Neural progenitor cell (in vitro differentiated cells): ENCODE measurements around the gene GSE1. TPM values are rescaled to one million over a fixed set of nuclear protein-coding genes. Genes with fewer than 3 reads are reported as not detected.

Experiments
- DNase-seq: peaks from one replicate; pipeline ENCODE4 v3.0.0-alpha.2; 2016; ENCODE audit warnings: low spot score
- H2AFZ ChIP-seq: fragments of 200-600 bp; sonication (generic); replicated peaks from 2 replicates; pipeline ENCODE4 v1.6.1; 2016; ENCODE audit warnings: antibody characterized with exemption
- H3F3A ChIP-seq: fragments of 200-600 bp; sonication (generic); 2 replicates; pipeline ENCODE4 v1.6.1; 2016; ENCODE audit warnings: antibody characterized with exemption, low read depth
- H3K27ac ChIP-seq: fragments of 200-600 bp; sonication (generic); 2 replicates; pipeline ENCODE4 v1.5.1; 2016; ENCODE audit warnings: mild to moderate bottlenecking
- H3K27me3 ChIP-seq: fragments of 200-600 bp; sonication (generic); 2 replicates; pipeline ENCODE4 v1.6.1; 2016; ENCODE audit warnings: mild to moderate bottlenecking, moderate library complexity
- H3K36me3 ChIP-seq: fragments of 200-600 bp; sonication (generic); 2 replicates; pipeline ENCODE4 v1.5.1; 2016
- H3K4me1 ChIP-seq: fragments of 200-600 bp; sonication (generic); 2 replicates; pipeline ENCODE4 v1.6.1; 2016; ENCODE audit warnings: mixed run types
- H3K4me2 ChIP-seq: fragments of 200-600 bp; sonication (generic); 2 replicates; pipeline ENCODE4 v1.6.1; 2016
- H3K4me3 ChIP-seq: fragments of 200-600 bp; sonication (generic); 2 replicates; pipeline ENCODE4 v1.5.1; 2016
- H3K79me2 ChIP-seq: fragments of 200-600 bp; sonication (generic); 2 replicates; pipeline ENCODE4 v1.6.1; 2016; ENCODE audit warnings: low read depth
- H3K9ac ChIP-seq: fragments of 200-600 bp; sonication (generic); 2 replicates; pipeline ENCODE4 v1.6.1; 2016
- H3K9me3 ChIP-seq: fragments of 200-600 bp; sonication (generic); 2 replicates; pipeline ENCODE4 v1.5.1; 2016; ENCODE audit warnings: low read depth
- H4K20me1 ChIP-seq: fragments of 200-600 bp; sonication (generic); 2 replicates; pipeline ENCODE4 v1.6.1; 2016; ENCODE audit warnings: low read depth
- H3K27ac Mint-ChIP-seq: 3 replicates; pipeline ENCODE4 v1.8.0; 2021; ENCODE audit warnings: mixed read lengths
- H3K27me3 Mint-ChIP-seq: 2 replicates; pipeline ENCODE4 v1.8.0; 2022; ENCODE audit warnings: low read depth, mild to moderate bottlenecking, inconsistent platforms, moderate library complexity, mixed read lengths; ENCODE audit not compliant: insufficient read depth
- H3K36me3 Mint-ChIP-seq: 3 replicates; pipeline ENCODE4 v1.8.0; 2021; ENCODE audit warnings: mixed read lengths
- H3K4me1 Mint-ChIP-seq: 3 replicates; pipeline ENCODE4 v1.8.0; 2021; ENCODE audit warnings: mixed read lengths
- H3K4me3 Mint-ChIP-seq: 3 replicates; pipeline ENCODE4 v1.8.0; 2021; ENCODE audit warnings: mild to moderate bottlenecking, moderate library complexity, mixed read lengths
- H3K9me3 Mint-ChIP-seq: 3 replicates; pipeline ENCODE4 v1.8.0; 2020; ENCODE audit warnings: mixed read lengths
- CTCF ChIP-seq: fragments of 200-600 bp; sonication (generic); IDR thresholded peaks from 2 replicates; pipeline ENCODE4 v1.5.1; 2017; ENCODE audit warnings: antibody characterized with exemption, mild to moderate bottlenecking
- EZH2 ChIP-seq: fragments of 200-600 bp; sonication (generic); IDR thresholded peaks from 2 replicates; pipeline ENCODE4 v1.6.1; 2017; ENCODE audit warnings: antibody characterized with exemption, mild to moderate bottlenecking, moderate library complexity
- EZH2phosphoT487 ChIP-seq: fragments of 200-600 bp; sonication (generic); IDR thresholded peaks from 2 replicates; pipeline ENCODE4 v1.6.1; 2017; ENCODE audit warnings: antibody characterized with exemption
- small RNA-seq: library from RNA; depleted of rRNA; stranded (forward); fragments of <200 nt; gene quantifications from one replicate; pipeline ENCODE3, GENCODE V24; 2015
- total RNA-seq: library from RNA; depleted of rRNA; stranded (reverse); fragments of >200 nt; gene quantifications from 2 replicates; pipeline ENCODE4 v1.2.3, GENCODE V29; 2015; ENCODE audit warnings: low replicate concordance

GSE1 gene
- total RNA-seq, 1 donor from 2014 or later = 7.7 TPM

GRCh38 chr16:85720302-85720637 is 107.1 kb downstream of the GSE1 start:
- no peaks in the 10 kb centered on the region for H3K36me3 ChIP-seq
- Mint-ChIP-seq H3K27me3 (peaks cover 12% of the 10 kb centered on the region), H3K4me3 (no peak overlapping the region), H3K27ac (no peak overlapping the region), H3K9me3 (no peaks in the 10 kb centered on the region), H3K4me1 (peaks cover 38% of the 10 kb centered on the region), H3K36me3 (no peaks in the 10 kb centered on the region)
- no peak for TF ChIP-seq CTCF
- no peak for TF ChIP-seq EZH2
- TF ChIP-seq EZH2phosphoT487 = no peak
- peaks cover 25% of the 10 kb centered on the region for H3K4me1 ChIP-seq
- no peaks in the 10 kb centered on the region for H3K79me2 ChIP-seq
- H4K20me1 ChIP-seq = no peaks in the 10 kb centered on the region
- H3K9me3 ChIP-seq = no peaks in the 10 kb centered on the region
- H3K4me3 ChIP-seq = no peak overlapping the region
- H3K4me2 ChIP-seq = no peak overlapping the region
- H2AFZ ChIP-seq = no peak overlapping the region
- no peak overlapping the region for H3K9ac ChIP-seq
- H3K27ac ChIP-seq = no peak overlapping the region
- DNase-seq = no peak
- peaks cover 8% of the 10 kb centered on the region for H3K27me3 ChIP-seq
- H3F3A ChIP-seq = peaks cover 25% of the 10 kb centered on the region

DNA sequence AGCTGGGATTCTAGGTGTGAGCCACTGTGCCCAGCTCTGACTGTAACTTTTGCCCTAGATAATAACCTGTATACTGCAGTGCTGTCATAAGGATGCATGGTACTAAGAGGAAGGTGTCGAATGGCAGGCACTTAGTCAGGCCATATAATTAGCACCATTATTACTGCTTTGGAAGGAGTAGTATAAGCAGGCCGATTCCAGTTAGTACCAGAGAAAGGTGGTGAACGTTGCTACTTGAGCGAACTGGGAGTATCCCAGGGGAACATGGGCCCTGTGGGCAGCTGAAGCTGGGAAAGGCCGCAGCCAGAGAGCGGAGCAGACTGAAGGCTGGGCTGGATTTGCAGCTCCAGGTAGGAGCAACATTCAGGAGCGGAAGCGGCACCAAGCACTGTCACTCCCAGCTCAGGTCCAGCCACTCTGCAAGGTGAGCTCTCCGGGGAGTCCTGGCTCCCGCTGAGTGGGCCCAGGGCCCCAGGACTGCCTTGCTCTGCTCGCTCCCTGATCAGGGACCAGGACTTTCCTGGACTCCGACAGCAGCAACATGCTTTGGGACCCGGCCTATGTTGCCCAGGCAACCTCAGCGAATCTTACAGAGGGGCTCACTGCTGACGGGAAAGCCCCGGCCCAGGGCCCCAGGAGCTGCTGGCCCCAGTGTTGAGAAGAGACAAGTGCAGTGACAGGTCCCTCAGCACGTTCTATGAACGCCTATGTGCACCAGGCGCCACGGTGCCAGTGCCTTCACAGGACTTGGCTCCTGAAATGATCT is 109.2 kb downstream of the GSE1 start:
- no peaks in the 10 kb centered on the region for H3K9me3 Mint-ChIP-seq
- peak overlapping the region; percentile 89 for H3K27ac Mint-ChIP-seq
- Histone ChIP-seq H3K9me3 (no peaks in the 10 kb centered on the region), H2AFZ (peak overlapping the region; percentile 51), H4K20me1 (no peaks in the 10 kb centered on the region), H3K4me1 (peaks cover 7% of the 10 kb centered on the region), H3K79me2 (no peaks in the 10 kb centered on the region), H3K27me3 (no peaks in the 10 kb centered on the region), H3K4me2 (no peak overlapping the region), H3K36me3 (no peaks in the 10 kb centered on the region), H3K9ac (no peak overlapping the region), H3K4me3 (no peak overlapping the region), H3F3A (peaks cover 7% of the 10 kb centered on the region), H3K27ac (no peak overlapping the region)
- no peaks in the 10 kb centered on the region for H3K36me3 Mint-ChIP-seq
- peak overlapping the region; percentile 31 for H3K4me3 Mint-ChIP-seq
- H3K4me1 Mint-ChIP-seq = peaks cover 26% of the 10 kb centered on the region
- TF ChIP-seq EZH2phosphoT487 = no peak
- peaks cover 10% of the 10 kb centered on the region for H3K27me3 Mint-ChIP-seq
- no peak for DNase-seq

DNA sequence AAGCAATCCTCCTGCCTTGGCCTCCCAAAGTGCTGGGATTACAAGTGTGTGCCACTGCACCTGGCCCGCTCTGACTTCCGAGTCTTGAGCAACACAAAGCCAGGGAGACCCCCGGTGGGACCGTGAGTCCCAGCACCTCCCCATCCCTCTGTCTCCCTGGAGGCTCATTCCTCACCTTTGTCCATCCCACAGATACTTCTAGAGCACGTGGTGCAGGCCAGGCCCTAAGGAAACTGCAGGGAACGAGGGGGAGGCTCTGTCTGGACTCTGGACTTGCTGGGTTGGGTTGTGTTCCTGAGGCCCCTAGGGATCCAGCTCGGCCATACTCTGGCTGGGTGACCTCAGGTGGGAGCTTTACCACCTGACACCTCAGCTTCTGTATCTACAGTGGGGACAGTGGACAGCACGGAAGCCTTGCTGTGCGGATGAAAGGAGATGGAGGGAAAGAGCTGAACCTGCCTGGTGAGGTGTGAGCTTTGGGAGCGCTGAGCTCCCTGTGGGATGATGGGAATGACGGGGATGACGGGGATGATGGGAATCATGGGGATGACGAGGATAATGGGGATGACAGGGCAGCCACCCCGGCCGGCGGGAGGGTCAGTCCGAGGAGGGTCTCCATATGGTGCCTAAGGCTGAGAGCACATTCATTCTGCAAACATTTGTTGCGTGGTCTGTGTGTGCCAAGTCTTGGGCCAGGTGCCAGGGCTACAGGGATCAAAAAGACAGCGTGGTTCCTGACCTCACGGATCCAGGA is 111.2 kb downstream of the GSE1 start:
- Histone ChIP-seq H3K4me2 (no peak overlapping the region), H4K20me1 (no peaks in the 10 kb centered on the region), H3K9ac (no peak overlapping the region), H3K4me3 (no peak overlapping the region), H3F3A (no peaks in the 10 kb centered on the region), H2AFZ (no peak overlapping the region), H3K27me3 (no peaks in the 10 kb centered on the region), H3K36me3 (no peaks in the 10 kb centered on the region), H3K27ac (no peak overlapping the region), H3K4me1 (peaks cover 7% of the 10 kb centered on the region), H3K9me3 (no peaks in the 10 kb centered on the region), H3K79me2 (no peaks in the 10 kb centered on the region)
- no peak for TF ChIP-seq EZH2
- TF ChIP-seq CTCF = no peak
- no peak for TF ChIP-seq EZH2phosphoT487
- DNase-seq = no peak
- Mint-ChIP-seq H3K36me3 (no peaks in the 10 kb centered on the region), H3K27ac (peak overlapping the region; percentile 2), H3K27me3 (peaks cover 12% of the 10 kb centered on the region), H3K4me1 (peaks cover 28% of the 10 kb centered on the region), H3K9me3 (no peaks in the 10 kb centered on the region), H3K4me3 (no peak overlapping the region)

- Histone ChIP-seq H3K4me1 (peaks cover 13% of the 10 kb centered on the region), H3K27me3 (no peaks in the 10 kb centered on the region), H4K20me1 (no peaks in the 10 kb centered on the region), H3K9ac (no peak overlapping the region), H3K4me2 (no peak overlapping the region), H3K4me3 (no peak overlapping the region), H3K36me3 (no peaks in the 10 kb centered on the region), H3K79me2 (no peaks in the 10 kb centered on the region), H3K27ac (no peak overlapping the region), H2AFZ (no peak overlapping the region), H3K9me3 (no peaks in the 10 kb centered on the region), H3F3A (peaks cover 5% of the 10 kb centered on the region)
- no peak for TF ChIP-seq EZH2
- Mint-ChIP-seq H3K4me3 (no peak overlapping the region), H3K9me3 (no peaks in the 10 kb centered on the region), H3K36me3 (no peaks in the 10 kb centered on the region), H3K27me3 (peaks cover 9% of the 10 kb centered on the region), H3K4me1 (peaks cover 32% of the 10 kb centered on the region), H3K27ac (no peak overlapping the region)
- DNase-seq = no peak
Measured at GRCh38 chr16:85724936-85725335, 111.8 kb downstream of the GSE1 start.

Small RNAs within 50 kb of the gene (small RNA-seq; reads per million reads assigned to genes)
- gene RN7SL381P = not detected

Other genes with a start within 250 kb of the GSE1 start
- gene GINS2, start 75.6 kb downstream of the GSE1 start, total RNA-seq = 47.9 and 51.9 TPM in 2 replicates
- gene C16orf74, start 137.8 kb downstream of the GSE1 start, total RNA-seq = 1.1 TPM in 1 of 2 replicates, not detected in the other
- 25.1 and 38.7 TPM in 2 replicates for gene EMC8, start 186.2 kb downstream of the GSE1 start, total RNA-seq
- gene COX4I1, start 186.4 kb downstream of the GSE1 start, total RNA-seq = 308 and 386 TPM in 2 replicates